ENCODE data around the gene RCOR3.
"Not testable (repeated sequence)": the region's sequence is repeated elsewhere in the genome, so short reads cannot be mapped to it uniquely, and the experiment has no call there.

Gene RCOR3

GRCh38 chr1:211340622-211341507, 81.7 kb downstream of the RCOR3 start:
- no peak for DNase-seq (ENCODE audit: low read depth, low spot score)

- DNase-seq (ENCODE audit: low read depth, low spot score): no peak
These were observed 82.8 kb downstream of the RCOR3 start for GRCh38 chr1:211341999-211342398.

- no peak for DNase-seq (ENCODE audit: low read depth, low spot score)
These were observed 84.4 kb downstream of the RCOR3 start for GRCh38 chr1:211343607-211344006.

GRCh38 chr1:211344152-211344618, 85.0 kb downstream of the RCOR3 start:
- no peak for DNase-seq (ENCODE audit: low read depth, low spot score)

- DNase-seq (ENCODE audit: low read depth, low spot score): no peak
These were observed 86.6 kb downstream of the RCOR3 start for GRCh38 chr1:211345719-211346118.

GRCh38 chr1:211347077-211347844, 88.1 kb downstream of the RCOR3 start:
- DNase-seq (ENCODE audit: low read depth, low spot score): no peak

GRCh38 chr1:211348547-211348946, 89.4 kb downstream of the RCOR3 start:
- DNase-seq (ENCODE audit: low read depth, low spot score): no peak

- no peak for DNase-seq (ENCODE audit: low read depth, low spot score)
These were observed 90.6 kb downstream of the RCOR3 start for GRCh38 chr1:211349741-211350140.

- DNase-seq (ENCODE audit: low read depth, low spot score): not testable (repeated sequence)
These were observed 92.9 kb downstream of the RCOR3 start for GRCh38 chr1:211352055-211352454.

GRCh38 chr1:211352465-211352864, 93.3 kb downstream of the RCOR3 start:
- DNase-seq (ENCODE audit: low read depth, low spot score): no peak

- DNase-seq (ENCODE audit: low read depth, low spot score): no peak
These were observed 93.9 kb downstream of the RCOR3 start for GRCh38 chr1:211352985-211353515.

GRCh38 chr1:211353562-211354212, 94.5 kb downstream of the RCOR3 start:
- DNase-seq (ENCODE audit: low read depth, low spot score): no peak

- no peak for DNase-seq (ENCODE audit: low read depth, low spot score)
These were observed 96.7 kb downstream of the RCOR3 start for GRCh38 chr1:211355873-211356272.

- DNase-seq (ENCODE audit: low read depth, low spot score): no peak
These were observed 97.7 kb downstream of the RCOR3 start for GRCh38 chr1:211356723-211357407.

- DNase-seq (ENCODE audit: low read depth, low spot score): no peak
These were observed 99.5 kb downstream of the RCOR3 start for GRCh38 chr1:211358685-211359084.

- DNase-seq (ENCODE audit: low read depth, low spot score): no peak
These were observed 100.7 kb downstream of the RCOR3 start for GRCh38 chr1:211359876-211360275.

- no peak for DNase-seq (ENCODE audit: low read depth, low spot score)
These were observed 102.0 kb downstream of the RCOR3 start for GRCh38 chr1:211361202-211361601.
